GM12872 (cell line): ENCODE data around the gene GSTM1.

ENCODE experiments used
- CTCF ChIP-seq: IDR thresholded peaks from 3 replicates; pipeline ENCODE4 v1.5.1; 2011; ENCODE audit warnings: low read depth, mild to moderate bottlenecking, low read length, moderate library complexity; ENCODE audit not compliant: insufficient read depth

Gene GSTM1

GRCh38 chr1:109714661-109715372, 27.2 kb downstream of the GSTM1 start:
- TF ChIP-seq CTCF: no peak

GRCh38 chr1:109716121-109716520, 28.5 kb downstream of the GSTM1 start:
- TF ChIP-seq CTCF: no peak

- no peak for TF ChIP-seq CTCF
These were observed 29.0 kb downstream of the GSTM1 start for GRCh38 chr1:109716570-109717090.

- TF ChIP-seq CTCF: no peak
These were observed 30.1 kb downstream of the GSTM1 start for GRCh38 chr1:109717729-109718128.

- TF ChIP-seq CTCF: no peak; the same call in 2 of the 3 replicates
These were observed 30.9 kb downstream of the GSTM1 start for GRCh38 chr1:109718495-109718894.

- TF ChIP-seq CTCF: no peak
These were observed 31.8 kb downstream of the GSTM1 start for GRCh38 chr1:109719337-109719837.

- TF ChIP-seq CTCF: no peak
These were observed 33.4 kb downstream of the GSTM1 start for GRCh38 chr1:109721042-109721441.
